Muscle of back (tissue), 10 donors: ENCODE results near the gene GTSF1L. TPM values are rescaled to one million over a fixed set of nuclear protein-coding genes. Genes with fewer than 3 reads are reported as not detected.

ENCODE experiments used
- polyA plus RNA-seq, 10 donors: library from polyadenylated mRNA; unstranded; fragments of 120-200 nt; gene quantifications; one replicate each; pipeline ENCODE4 v1.2.1, GENCODE V29; 2013; ENCODE audit not compliant: insufficient read length in 10 of 10

The GTSF1L gene
- polyA plus RNA-seq, 10 donors: not detected

Other genes with a start within 250 kb of the GTSF1L start
- 10 to 100 TPM in 4 of 10 donors, 1 to 10 TPM in 6; 3.8 to 12.2 (median 6.3) TPM for gene L3MBTL1, start 219.3 kb downstream of the GTSF1L start, polyA plus RNA-seq
- gene SGK2, start 168.0 kb downstream of the GTSF1L start, polyA plus RNA-seq: 1 to 10 TPM in 4 of 10 donors, under 1 TPM in 6; 0.26 to 3.5 (median 0.85) TPM
- gene IFT52, start 136.1 kb downstream of the GTSF1L start, polyA plus RNA-seq: 10 to 100 TPM; 24.9 to 40.1 (median 29.5) TPM
- gene MYBL2, start 59.9 kb downstream of the GTSF1L start, polyA plus RNA-seq: 10 to 100 TPM; 10.8 to 26.4 (median 16.0) TPM
- gene TOX2, start 187.8 kb upstream of the GTSF1L start, polyA plus RNA-seq: 1 to 10 TPM; 2.3 to 4.0 (median 3.3) TPM